COLO668 (cell line): Measurements from ENCODE around the gene SLC16A12.
"Not testable (repeated sequence)": the region's sequence is repeated elsewhere in the genome, so short reads cannot be mapped to it uniquely, and the experiment has no call there.

Source experiments
- DNase-seq: peaks from one replicate; lab custom pipeline; 2025; ENCODE audit not compliant: unreplicated experiment; lab: John Stamatoyannopoulos, UW

SLC16A12 gene

DNA sequence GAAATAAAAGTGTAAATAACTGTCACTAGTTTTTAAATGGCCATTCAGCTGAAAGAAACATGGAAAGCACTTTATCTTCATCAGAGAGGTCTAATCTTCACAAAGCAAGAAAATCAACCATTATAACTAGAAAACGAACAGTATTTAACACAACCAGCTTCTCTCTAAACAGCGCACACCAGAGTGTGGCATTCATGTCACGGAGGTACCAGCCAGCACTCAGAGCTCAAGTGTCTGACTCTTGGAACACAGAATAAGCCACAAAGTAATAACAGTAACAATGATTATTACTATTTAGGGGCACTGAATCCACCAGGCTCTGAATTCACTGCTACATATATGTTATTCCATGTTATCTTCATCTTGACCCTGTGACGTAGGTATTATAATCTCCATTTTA is 60.9 kb downstream of the SLC16A12 start:
- DNase-seq: no peak

DNA sequence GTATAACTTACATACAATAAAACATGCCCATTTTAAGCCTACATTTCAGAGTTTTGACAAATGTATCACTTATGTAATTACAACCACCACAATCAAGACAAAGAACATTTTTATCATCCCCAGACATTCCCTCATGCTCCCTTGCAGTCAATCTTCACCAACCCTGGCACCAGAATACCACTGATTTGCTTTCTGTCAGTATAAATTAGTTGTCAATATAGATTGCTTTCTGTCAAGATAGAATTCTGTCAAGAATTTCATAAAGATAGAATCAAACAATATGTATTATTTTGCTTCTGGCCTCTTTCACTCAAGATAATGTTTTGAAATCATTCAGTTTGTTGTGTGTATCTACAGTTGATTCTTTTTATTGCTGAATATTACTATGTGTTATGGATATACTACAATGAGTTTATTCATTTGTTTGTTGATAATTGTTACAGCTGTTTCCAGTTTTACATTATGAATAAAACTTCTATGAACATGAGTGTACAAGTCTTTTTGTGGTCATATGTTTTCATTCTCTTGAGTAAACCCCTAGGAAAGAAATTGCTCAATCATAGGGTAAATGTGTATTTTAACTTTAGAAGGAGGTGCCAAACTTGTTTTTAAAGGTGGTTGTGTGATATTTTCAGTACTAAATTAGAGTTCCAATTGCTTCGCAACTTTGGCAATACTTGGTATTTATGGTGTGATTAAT is 64.1 kb downstream of the SLC16A12 start:
- no peak for DNase-seq

DNA sequence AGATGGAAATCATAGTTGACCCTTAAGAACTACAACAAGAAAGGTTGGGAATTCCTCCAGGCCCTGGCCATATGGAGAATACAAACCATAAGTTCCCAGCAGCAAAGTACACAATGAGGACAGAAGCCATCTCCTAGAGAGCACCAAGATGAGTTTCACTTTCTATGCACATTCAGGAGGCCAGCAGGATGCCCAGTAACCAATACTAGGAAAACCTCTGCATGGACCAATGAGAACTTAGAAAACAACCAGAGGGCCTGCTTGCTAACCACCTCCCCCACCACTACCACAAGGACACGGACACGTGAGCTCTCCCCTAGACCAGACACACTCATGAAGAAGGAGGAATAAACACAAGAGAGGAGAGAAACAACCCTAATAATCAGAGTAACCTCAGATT is 64.8 kb downstream of the SLC16A12 start:
- DNase-seq: no peak

DNA sequence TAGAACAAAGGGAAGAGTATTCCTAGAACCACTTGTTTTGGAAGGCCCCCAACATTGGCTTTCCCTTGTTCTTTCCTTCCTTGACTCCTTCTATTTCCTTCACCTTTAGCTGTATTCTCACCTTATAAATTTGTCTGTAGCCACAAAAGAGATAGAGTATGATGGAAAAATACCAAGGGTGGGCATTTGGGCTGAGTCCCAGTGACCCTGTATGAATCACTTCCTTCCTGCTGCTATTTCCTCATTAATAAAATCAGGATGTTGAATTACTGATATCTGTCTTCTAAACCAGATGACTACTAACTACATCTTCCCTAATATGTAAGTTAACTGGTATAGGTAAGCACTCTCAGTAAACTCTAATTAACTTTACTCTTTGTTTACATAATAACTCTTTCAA is 65.9 kb downstream of the SLC16A12 start:
- DNase-seq: no peak

DNA sequence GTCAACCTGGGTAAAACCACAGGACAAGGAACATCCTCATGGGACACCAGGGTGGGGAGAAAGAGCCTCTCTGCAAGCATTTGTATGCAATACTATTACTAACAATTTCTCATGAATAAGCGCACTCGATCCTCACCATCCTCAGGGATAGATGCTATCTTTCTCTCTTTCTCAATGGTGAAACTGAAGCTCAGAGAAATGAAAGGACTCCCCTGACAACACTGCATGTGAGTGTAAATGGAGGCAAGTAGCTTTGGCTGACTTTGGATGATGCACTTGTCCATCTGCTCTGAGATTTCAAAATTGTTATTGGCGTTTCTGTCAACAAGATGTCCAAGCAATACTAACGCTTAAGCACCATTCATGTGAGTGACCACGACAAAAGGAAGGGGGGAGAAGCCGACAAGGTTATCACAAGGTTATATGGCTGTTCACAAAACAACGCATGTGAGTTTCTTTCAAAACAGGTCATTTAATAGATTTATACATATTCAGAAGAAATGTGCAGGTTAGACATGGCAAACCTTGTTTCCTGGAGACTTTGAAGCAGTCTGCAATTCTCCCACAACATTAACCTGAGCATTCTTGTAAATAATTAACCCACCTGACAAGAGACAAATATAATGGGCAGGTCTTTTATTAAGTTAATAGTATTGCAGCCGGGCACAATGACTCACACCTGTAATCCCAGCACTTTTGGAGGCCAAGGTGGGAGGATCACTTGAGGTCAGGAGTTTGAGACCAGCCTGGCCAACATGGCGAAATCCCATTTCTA is 67.0 kb downstream of the SLC16A12 start:
- DNase-seq: no peak

DNA sequence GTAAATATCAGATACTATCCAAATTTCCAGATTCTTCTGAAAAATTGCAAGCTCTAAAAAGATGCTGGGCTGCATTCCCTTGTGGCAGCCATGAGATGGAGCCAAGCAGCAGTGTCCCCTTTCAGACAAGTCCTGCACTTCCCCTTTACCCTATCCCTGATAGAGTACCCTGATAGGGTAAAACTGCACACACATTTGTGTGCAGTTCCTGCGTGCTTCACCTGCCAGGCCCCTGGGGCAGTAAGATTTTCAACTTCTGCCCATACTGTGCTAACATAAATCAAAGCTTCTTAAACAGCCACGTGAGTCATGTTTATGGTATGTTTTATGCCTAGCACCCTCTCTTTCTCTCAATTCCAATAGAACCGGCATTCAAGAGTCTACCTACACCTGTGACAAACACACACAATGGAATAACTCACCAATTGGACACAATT is 68.8 kb downstream of the SLC16A12 start:
- no peak for DNase-seq

DNA sequence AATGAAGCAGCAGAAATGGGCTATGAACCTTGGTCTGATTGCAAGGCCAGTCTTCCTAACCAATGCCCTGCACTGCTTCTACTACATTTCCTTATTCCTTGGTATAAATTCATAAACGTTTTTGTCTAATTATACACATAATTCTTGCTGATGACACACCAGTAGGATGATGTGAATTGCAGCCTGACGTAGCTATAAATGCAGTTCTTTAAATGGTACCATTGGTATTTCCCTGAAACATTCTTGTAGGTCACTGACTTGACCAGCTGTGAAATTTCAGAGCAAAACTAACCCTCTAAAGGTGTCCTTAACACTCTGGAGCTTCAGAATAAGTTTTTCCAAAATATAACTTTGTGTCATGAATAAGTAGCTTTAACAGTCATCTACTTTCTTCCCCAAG is 70.2 kb downstream of the SLC16A12 start:
- no peak for DNase-seq

DNA sequence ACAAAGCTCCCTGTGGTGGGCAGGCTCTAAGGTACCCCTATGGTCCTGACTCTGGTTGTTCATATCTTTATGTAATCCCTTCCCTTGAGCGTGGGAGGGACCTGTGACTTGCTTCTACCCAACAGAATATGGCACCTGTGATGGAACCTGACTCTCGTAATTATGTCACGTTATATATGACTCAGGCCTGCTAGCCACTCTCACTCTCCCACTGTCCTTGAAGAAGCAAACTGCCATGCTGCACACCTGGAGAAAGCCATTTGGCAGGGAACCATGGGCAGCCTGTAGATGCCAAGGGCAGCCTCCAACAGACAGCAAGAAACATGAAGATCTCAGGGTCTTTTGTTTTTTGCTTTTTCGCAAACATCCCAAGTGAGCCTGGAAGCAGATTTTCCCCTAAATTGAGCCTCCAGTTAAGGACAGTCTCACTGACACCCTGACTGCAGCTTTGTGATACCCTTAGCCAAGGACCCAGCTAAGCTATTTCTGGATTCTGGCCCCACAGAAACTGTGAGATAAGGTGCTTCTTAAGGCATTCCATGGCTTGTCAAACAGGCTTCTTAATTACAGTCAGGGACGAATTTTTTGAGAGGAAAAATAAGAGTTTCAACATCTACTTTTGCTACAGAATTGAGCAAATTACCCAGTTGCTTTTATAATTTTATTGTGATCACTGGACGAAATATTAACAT is 71.4 kb downstream of the SLC16A12 start:
- no peak for DNase-seq

DNA sequence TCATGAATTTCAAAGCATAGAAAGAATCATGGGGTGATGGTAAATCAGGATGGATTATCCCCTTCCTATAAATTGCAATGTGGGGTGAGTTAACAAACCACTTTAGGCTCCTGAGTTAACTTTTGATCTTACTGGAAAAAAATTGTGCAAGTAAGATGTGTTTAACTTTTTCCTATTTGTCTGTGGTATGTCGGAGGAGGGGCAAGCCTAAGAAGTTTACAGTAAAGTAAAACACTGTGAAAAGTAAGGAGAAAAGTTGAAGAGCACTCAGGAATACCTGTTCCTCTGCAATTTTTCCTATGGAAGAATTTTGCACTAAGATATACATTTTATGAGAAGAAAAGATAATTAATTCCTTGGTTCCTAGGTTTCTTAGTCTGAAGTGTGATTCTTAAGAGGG is 76.6 kb downstream of the SLC16A12 start:
- DNase-seq: no peak

DNA sequence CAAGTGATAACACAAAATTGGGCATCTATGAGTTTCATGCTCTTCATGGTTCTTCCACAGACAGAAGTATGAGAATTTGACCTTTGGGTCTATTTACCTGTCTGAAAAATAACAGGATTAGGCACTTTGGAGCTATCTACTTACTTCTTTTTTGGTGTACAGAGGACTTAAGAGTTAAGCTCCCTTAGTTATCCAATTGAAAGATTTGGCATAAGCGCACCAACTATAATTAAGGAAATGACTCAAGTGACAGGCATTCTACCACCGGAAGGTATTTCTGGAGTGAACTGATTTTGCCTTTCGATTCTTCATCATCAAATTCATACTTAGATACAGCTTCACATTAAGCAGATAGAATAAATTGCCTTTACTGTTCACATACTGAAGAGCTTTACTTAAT is 77.1 kb downstream of the SLC16A12 start:
- DNase-seq: no peak

DNA sequence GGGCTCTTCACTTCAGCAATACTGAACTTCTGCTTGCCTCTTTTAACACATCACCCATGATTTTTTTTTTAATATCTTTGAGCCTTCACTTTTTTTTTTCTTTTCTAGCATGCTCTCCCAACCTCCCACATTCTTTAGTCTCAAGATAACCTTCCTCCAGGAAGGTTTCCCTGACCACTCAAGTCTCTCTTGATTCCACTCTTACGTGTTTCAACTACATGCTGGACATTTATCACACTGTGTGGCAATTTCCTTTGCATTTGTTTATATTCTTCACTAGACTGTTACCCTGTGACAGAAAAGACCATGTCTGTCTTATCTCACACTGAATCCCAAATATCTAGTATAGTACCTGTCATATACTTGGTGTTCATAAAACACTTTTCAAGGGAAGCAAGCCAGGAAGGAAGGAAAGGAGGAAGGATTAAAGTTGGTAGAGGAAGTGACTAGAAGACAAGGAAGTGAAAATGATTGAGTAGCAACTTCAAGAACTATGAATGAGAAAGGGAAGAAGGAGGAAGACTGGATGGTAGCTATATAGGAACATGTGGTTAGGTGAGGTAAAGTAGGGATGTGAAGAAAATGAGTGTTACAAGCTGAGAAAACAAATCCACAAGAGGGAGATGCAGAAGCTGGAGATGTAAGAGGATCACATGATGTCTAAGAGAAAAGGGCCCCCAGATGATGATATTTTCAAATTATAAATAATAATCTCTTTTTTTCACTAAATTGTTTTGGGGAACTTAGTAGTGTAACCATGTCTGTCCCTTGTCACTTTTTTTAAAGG is 80.6 kb downstream of the SLC16A12 start:
- DNase-seq: no peak

DNA sequence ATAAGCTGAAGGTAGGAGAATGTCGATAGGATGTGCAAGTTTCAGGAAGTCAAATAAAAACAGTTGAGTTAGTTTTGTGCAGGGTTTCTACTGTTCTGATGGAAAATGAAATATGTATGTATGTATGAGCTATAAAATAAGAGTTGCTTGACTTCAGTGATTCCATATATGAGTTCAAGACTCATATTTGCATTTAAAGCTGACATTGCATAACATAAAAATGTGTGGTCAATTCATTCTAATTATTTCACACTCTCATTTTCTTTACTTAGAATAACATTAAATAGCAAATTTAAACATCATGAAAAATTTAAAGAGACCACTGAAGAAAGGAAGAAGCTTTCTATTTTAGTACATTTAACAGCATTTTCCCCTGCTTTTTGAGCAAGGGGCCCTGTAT is 83.2 kb downstream of the SLC16A12 start:
- no peak for DNase-seq

DNA sequence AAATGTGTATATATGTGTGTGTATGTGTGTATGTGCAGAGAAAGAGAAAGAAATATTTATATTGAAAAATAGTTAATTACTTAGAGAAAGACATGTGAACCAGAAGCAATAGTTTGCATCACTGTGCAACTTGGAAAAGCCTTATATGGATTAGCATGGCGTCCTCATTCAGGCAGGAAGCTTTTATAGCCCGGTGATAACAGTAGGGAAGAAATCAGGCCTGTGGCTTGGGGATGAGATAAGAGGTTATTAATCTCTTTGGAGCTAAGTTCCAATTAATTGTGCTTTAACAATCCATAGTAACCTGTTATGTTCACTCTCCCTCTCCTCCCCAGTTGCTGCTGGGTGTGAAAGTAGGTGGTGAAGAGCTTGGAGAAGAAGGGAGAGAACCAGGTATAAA is 84.5 kb downstream of the SLC16A12 start:
- DNase-seq: no peak

DNA sequence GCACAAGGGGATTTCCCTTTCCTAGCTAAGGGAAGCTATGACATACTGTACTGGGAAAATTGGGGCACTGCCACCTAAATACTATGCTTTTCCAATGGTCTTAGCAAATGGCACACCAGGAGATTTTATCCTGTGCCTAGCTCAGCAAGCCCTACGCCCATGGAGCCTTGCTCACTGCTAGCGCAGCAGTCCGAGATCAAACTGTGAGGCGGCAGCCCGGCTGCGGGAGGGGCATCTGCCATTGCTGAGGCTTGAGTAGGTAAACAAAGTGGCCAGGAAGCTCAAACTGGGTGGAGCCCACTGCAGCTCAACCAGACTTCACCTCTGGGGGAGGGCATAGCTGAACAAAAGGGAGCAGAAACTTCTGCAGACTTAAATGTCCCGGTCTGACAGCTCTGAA is 90.6 kb downstream of the SLC16A12 start:
- not testable (repeated sequence) for DNase-seq

DNA sequence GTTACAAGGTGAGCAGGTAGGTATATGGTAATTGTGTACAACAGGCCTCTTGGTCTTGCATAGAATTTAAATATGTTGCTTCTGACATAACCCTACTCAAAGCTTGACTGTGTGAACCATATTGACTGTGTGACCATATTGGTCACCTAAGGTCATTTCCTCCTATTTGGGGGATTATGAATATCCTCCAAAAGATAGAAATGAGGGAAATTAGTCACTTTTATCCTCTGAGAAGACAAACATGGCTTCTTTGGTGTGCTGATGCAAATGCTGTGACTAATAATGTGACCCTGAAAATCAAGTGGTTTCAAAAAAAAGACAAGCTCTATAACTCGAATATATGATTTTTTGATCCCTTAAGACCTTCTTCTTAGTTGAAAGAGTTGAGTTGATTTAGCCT is 93.1 kb downstream of the SLC16A12 start:
- no peak for DNase-seq

DNA sequence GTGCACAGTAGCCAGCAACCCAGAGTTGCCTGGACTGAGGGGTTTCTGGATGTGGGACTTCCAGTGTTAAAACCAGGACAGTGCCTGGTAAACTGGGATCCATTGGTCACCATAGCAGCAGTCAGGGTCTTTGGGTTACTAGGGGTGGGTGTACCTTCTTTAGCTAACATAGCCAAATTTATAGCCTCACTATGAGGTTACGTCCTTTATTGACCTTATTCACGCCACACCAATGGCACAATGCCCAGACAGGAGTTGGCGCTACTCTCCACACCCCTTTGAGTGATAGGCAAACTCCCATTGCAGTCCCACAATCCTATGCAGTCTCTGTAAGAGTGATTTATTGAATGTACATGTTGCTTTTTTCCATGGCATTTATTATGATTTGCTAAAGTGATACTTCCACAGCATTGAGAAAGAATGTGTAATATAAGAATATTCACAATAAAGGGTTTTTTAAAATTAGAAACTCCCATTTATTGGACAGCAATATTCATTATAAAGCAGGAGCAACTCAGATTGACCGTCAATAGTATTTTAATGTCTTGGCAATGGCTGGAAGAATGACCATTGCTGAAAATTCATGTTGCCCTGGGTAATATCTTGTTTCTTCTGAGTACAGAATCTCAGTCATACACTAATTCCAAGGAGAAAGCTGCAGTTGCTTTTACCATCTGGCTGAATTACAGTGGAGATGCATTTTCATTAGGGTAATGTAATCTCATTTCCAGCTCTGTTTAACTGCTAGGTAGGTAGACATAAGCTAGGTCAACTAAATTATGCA is 95.0 kb downstream of the SLC16A12 start:
- peak; percentile 3 for DNase-seq

DNA sequence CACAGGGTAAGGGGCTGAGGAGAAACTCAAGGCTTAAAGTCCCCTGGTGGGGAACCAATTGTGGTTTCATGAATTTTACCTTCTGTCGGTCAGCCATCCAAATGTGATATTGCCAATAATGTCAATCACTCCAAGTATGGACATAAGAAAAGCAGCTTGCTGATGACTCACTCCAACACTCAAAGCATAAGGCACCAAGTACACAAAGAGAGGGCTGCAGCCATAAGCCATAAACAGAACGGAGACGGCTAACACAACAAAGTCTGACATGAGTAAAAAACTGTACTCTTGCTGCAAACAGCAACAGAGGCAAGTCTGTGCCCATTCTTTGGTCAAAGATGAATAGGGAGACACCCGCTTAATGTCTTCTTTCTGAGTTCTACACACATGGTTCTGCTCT is 96.9 kb downstream of the SLC16A12 start:
- DNase-seq: no peak

DNA sequence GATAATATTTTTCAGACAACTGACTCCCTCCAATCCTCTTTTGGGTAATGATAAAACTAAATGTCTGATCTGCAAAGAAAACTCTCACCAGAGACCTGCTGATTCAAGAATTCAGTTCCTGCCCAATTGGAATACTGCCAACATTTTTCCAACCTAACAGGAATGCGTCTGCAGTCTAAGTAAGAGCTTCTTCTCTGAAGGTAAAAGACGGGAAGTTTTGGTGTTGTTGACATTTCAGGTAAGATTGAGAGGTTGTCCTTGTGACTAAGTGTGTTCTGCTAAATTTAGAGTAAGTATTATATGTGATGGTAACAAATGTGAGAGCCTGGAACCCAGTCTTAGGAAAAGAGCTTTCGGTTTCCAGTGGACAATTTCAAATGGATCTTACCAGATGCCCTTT is 103.4 kb downstream of the SLC16A12 start:
- DNase-seq: no peak

DNA sequence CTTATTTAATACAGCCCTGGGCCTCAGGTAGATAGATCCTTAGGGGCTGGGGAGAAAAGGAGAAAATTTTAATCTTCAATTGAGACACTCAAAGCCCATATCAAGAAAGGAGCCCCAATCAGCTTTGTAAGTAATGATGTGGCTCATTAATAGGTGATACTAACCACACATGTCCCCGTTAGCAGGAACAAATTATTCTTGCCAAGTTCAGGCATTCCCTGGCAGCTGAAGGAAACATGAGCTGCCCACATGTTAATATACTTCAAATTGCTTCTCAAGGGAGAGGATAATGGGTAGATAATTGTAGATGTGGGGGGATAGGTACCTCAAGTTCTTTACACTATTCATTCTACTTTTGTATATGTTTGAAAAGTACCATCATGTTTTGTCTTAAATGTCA is 106.5 kb downstream of the SLC16A12 start:
- DNase-seq: no peak

DNA sequence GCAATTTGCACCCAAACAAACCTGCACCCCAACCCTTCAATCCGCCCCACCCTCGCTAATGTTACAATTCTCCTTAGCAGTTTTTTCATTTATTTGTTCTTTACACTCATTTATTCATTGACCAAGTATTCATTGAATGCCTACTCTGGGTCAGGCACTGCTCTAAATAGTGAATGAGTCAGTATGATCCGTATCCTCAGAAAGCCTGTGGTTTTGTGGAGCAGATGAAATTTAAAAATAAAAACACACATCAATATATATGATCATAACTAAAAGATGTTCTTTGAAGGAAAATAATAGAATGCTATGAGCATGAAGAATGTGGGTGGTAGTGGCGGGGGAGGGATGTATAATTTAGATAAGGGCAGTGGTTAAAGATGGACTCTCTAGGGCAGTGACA is 107.8 kb downstream of the SLC16A12 start:
- DNase-seq: no peak
